ENCODE data around the gene POLE. TPM values are rescaled to one million over a fixed set of nuclear protein-coding genes. Genes with fewer than 3 reads are reported as not detected.

The POLE gene
- total RNA-seq, 2 experiments from 2014 or later, result 157 to 230 TPM

GRCh38 chr12:132624910-132625630, 62.1 kb downstream of the POLE start:
- BruUV-seq (replicated peaks), result no TSS peak
- H3K4me1 ChIP-seq (ENCODE audit: insufficient read depth, low read length, poor library complexity, severe bottlenecking), result no peaks in the 10 kb centered on the region
- no peak overlapping the region for H3K4me3 ChIP-seq (ENCODE audit: low read depth, low read length, poor library complexity, severe bottlenecking)
- CTCF ChIA-PET (ENCODE audit: unreplicated experiment), result no interaction called here
- H3K79me2 ChIP-seq (ENCODE audit: insufficient read depth, low read depth, low read length), result no peaks in the 10 kb centered on the region
- no peaks in the 10 kb centered on the region for H3K9me2 ChIP-seq (ENCODE audit: insufficient read depth, low read length)
- intact Hi-C loops (cut with micrococcal nuclease; ENCODE audit: unreplicated experiment), result no loop called here
- TF ChIP-seq EZH2phosphoT487 (IDR thresholded peaks at IDR 0.05; ENCODE audit: borderline replicate concordance, low read depth, low read length) (no peak), CTCF (conservative IDR thresholded peaks at IDR 0.05; ENCODE audit: low read length) (no peak)
- no peak overlapping the region for H3K4me2 ChIP-seq (ENCODE audit: low read length)
- no peaks in the 10 kb centered on the region for H3K9me3 ChIP-seq (ENCODE audit: low read length)
- H3K27ac ChIP-seq (ENCODE audit: low read depth, low read length, poor library complexity, severe bottlenecking), result no peak overlapping the region
- POLR2A ChIA-PET, result no interaction called here
- DNase-seq (ENCODE audit: low spot score), result no peak
- H3K36me3 ChIP-seq (ENCODE audit: insufficient read depth, low read length), result peaks cover 66% of the 10 kb centered on the region
- no peaks in the 10 kb centered on the region for H4K20me1 ChIP-seq (ENCODE audit: insufficient read depth, low read length)
- H2AFZ ChIP-seq (ENCODE audit: low read length), result no peak overlapping the region

- TSS peak; percentile 55 for BruUV-seq (replicated peaks)
- H4K20me1 ChIP-seq (ENCODE audit: insufficient read depth, low read length), result no peaks in the 10 kb centered on the region
- POLR2A ChIA-PET, result no interaction called here
- no peak overlapping the region for H2AFZ ChIP-seq (ENCODE audit: low read length)
- no peak overlapping the region for H3K4me2 ChIP-seq (ENCODE audit: low read length)
- intact Hi-C loops (cut with micrococcal nuclease; ENCODE audit: unreplicated experiment), result no loop called here
- H3K36me3 ChIP-seq (ENCODE audit: insufficient read depth, low read length), result peaks cover 58% of the 10 kb centered on the region
- no peaks in the 10 kb centered on the region for H3K79me2 ChIP-seq (ENCODE audit: insufficient read depth, low read depth, low read length)
- no peak for TF ChIP-seq EZH2phosphoT487 (IDR thresholded peaks at IDR 0.05; ENCODE audit: borderline replicate concordance, low read depth, low read length)
- no peak for TF ChIP-seq CTCF (conservative IDR thresholded peaks at IDR 0.05; ENCODE audit: low read length)
- H3K4me3 ChIP-seq (ENCODE audit: low read depth, low read length, poor library complexity, severe bottlenecking), result no peak overlapping the region
- CTCF ChIA-PET (ENCODE audit: unreplicated experiment), result no interaction called here
- no peaks in the 10 kb centered on the region for H3K9me3 ChIP-seq (ENCODE audit: low read length)
- DNase-seq (ENCODE audit: low spot score), result no peak
- H3K4me1 ChIP-seq (ENCODE audit: insufficient read depth, low read length, poor library complexity, severe bottlenecking), result no peaks in the 10 kb centered on the region
- H3K27ac ChIP-seq (ENCODE audit: low read depth, low read length, poor library complexity, severe bottlenecking), result peak overlapping the region; percentile 26
- no peaks in the 10 kb centered on the region for H3K9me2 ChIP-seq (ENCODE audit: insufficient read depth, low read length)
Observed at GRCh38 chr12:132624186-132624855, 62.8 kb downstream of the POLE start.
